HCT116 (cell line): Measurements from ENCODE around the gene USP10. TPM values are rescaled to one million over a fixed set of nuclear protein-coding genes. Genes with fewer than 3 reads are reported as not detected.

Source experiments
- ATAC-seq: fragments of 200-7000 bp; cut with Tn5 transposase; 2 replicates; pipeline ENCODE4 v1.9.1; 2020; ENCODE audit warnings: mild to moderate bottlenecking, moderate library complexity
- BruUV-seq: library from RNA; stranded (reverse); fragments of 400-500 nt; replicated peaks from 2 replicates; lab custom pipeline; 2021; lab: Mats Ljungman, UMichigan
- CTCF ChIA-PET: fragments of 300-600 bp; sonication (Branson Sonifier 250); formaldehyde crosslinking; loops from one replicate; lab custom pipeline; 2021; ENCODE audit warnings: antibody characterized with exemption; lab: Charles Lee
- POLR2A ChIA-PET: fragments of 300-600, 350-600 bp; sonication (Branson Sonifier 250); formaldehyde crosslinking; loops from one replicate; lab custom pipeline; 2021; ENCODE audit warnings: antibody characterized with exemption; lab: Charles Lee
- RAD21 ChIA-PET, 2 experiments: fragments of 300-600 bp; sonication (Branson Sonifier 250); formaldehyde crosslinking; loops; one replicate each; lab custom pipeline; 2023; ENCODE audit warnings: low total read pairs in 2 of 2; ENCODE audit not compliant: uncharacterized antibody in 2 of 2, unreplicated experiment in 2 of 2, low non-redundant PET in 1 of 2; lab: Charles Lee
- DNase-seq: peaks from one replicate; pipeline ENCODE4 v3.0.0-alpha.2; 2010; ENCODE audit warnings: low read depth, low spot score
- H2AFZ ChIP-seq: fragments of 200-600 bp; shearing (Covaris generic), sonication (generic); 2 replicates; pipeline ENCODE4 v1.6.1; 2017; ENCODE audit warnings: low read depth, mixed run types, mixed read lengths, antibody characterized with exemption, low read length; ENCODE audit not compliant: poor library complexity, severe bottlenecking
- H3K27ac ChIP-seq: 2 replicates; pipeline ENCODE4 v1.5.1; 2012; ENCODE audit warnings: low read depth, low read length
- H3K27me3 ChIP-seq: fragments of 200-600 bp; sonication (generic); 2 replicates; pipeline ENCODE4 v1.6.1; 2016; ENCODE audit warnings: mixed run types, low read length, mixed read lengths; ENCODE audit not compliant: insufficient read depth
- H3K36me3 ChIP-seq, 2 experiments: fragments of 200-500 bp in 1 of 2; fragments of 200-600 bp in 1 of 2; sonication (Bioruptor generic) in 1 of 2; sonication (generic) in 1 of 2; 2 replicates each; pipeline versions ENCODE4 v1.5.1 to v1.6.1; 2014 to 2016; ENCODE audit warnings: low read length in 2 of 2, inconsistent platforms in 1 of 2, mixed read lengths in 1 of 2, mixed run types in 1 of 2; ENCODE audit not compliant: insufficient read depth in 2 of 2, control insufficient read depth in 1 of 2
- H3K4me1 ChIP-seq, 2 experiments: fragments of 200-600 bp in 1 of 2; sonication (generic) in 1 of 2; 2 replicates each; pipeline versions ENCODE4 v1.5.1 to v1.6.1; 2012 to 2017; ENCODE audit warnings: low read length in 2 of 2, inconsistent platforms in 1 of 2, mild to moderate bottlenecking in 1 of 2, mixed read lengths in 1 of 2, mixed run types in 1 of 2, moderate library complexity in 1 of 2; ENCODE audit not compliant: insufficient read depth in 2 of 2, control insufficient read depth in 1 of 2
- H3K4me2 ChIP-seq: fragments of 200-600 bp; sonication (generic); 2 replicates; pipeline ENCODE4 v1.6.1; 2017; ENCODE audit warnings: mixed run types, low read length, mixed read lengths
- H3K4me3 ChIP-seq, 2 experiments: fragments of 200-600 bp in 1 of 2; sonication (generic) in 1 of 2; replicated peaks in 1 of 2; 2 replicates each; pipeline ENCODE4 v1.5.1; 2011 to 2016; ENCODE audit warnings: low read length in 2 of 2, control low read depth in 1 of 2, low read depth in 1 of 2, mild to moderate bottlenecking in 1 of 2, mixed read lengths in 1 of 2, mixed run types in 1 of 2
- H3K79me2 ChIP-seq: fragments of 200-600 bp; sonication (generic); 2 replicates; pipeline ENCODE4 v1.6.1; 2017; ENCODE audit warnings: mild to moderate bottlenecking, mixed run types, low read length, moderate library complexity, mixed read lengths; ENCODE audit not compliant: insufficient read depth
- H3K9ac ChIP-seq: fragments of 200-600 bp; sonication (generic); 2 replicates; pipeline ENCODE4 v1.6.1; 2016; ENCODE audit warnings: low read length, mixed read lengths
- H3K9me2 ChIP-seq: fragments of 200-600 bp; sonication (generic), shearing (Covaris generic); 2 replicates; pipeline ENCODE4 v1.6.1; 2017; ENCODE audit warnings: mixed run types, mild to moderate bottlenecking, moderate library complexity; ENCODE audit not compliant: insufficient read depth
- H3K9me3 ChIP-seq, 2 experiments: fragments of 200-500 bp in 1 of 2; fragments of 200-600 bp in 1 of 2; sonication (Bioruptor generic) in 1 of 2; sonication (generic) in 1 of 2; 2 replicates each; pipeline ENCODE4 v1.6.1; 2014 to 2017; ENCODE audit warnings: low read length in 2 of 2, mixed read lengths in 2 of 2, inconsistent platforms in 1 of 2, low read depth in 1 of 2, mild to moderate bottlenecking in 1 of 2, mixed run types in 1 of 2, moderate library complexity in 1 of 2; ENCODE audit not compliant: control insufficient read depth in 1 of 2, insufficient read depth in 1 of 2
- H4K20me1 ChIP-seq: fragments of 200-600 bp; sonication (generic), shearing (Covaris generic); 2 replicates; pipeline ENCODE4 v1.6.1; 2017; ENCODE audit warnings: mixed run types, mild to moderate bottlenecking, moderate library complexity; ENCODE audit not compliant: insufficient read depth
- CBX3 ChIP-seq: IDR thresholded peaks from 2 replicates; pipeline ENCODE4 v1.6.1; 2012; ENCODE audit warnings: low read depth
- EGR1 ChIP-seq: IDR thresholded peaks from 2 replicates; pipeline ENCODE4 v1.6.1; 2012; ENCODE audit warnings: low read depth
- ELF1 ChIP-seq: IDR thresholded peaks from 2 replicates; pipeline ENCODE4 v1.6.1; 2012; ENCODE audit warnings: low read depth, borderline replicate concordance
- EZH2 ChIP-seq: fragments of 200-600 bp; sonication (generic); IDR thresholded peaks from 2 replicates; pipeline ENCODE4 v1.6.1; 2017; ENCODE audit warnings: antibody characterized with exemption, mixed run types
- FOSL1 ChIP-seq: IDR thresholded peaks from 2 replicates; pipeline ENCODE4 v1.6.1; 2012; ENCODE audit warnings: low read depth
- JUND ChIP-seq: IDR thresholded peaks from 2 replicates; pipeline ENCODE4 v1.6.1; 2012
- POLR2A ChIP-seq: IDR thresholded peaks from 2 replicates; pipeline ENCODE4 v1.7.0; 2011; ENCODE audit warnings: borderline replicate concordance; ENCODE audit not compliant: insufficient read depth, insufficient read length; ENCODE audit errors: extremely low read depth
- POLR2AphosphoS5 ChIP-seq: IDR thresholded peaks from 2 replicates; pipeline ENCODE4 v1.6.1; 2011; ENCODE audit warnings: mild to moderate bottlenecking, low read depth, low read length, moderate library complexity
- RAD21 ChIP-seq: IDR thresholded peaks from 2 replicates; pipeline ENCODE4 v1.6.1; 2012; ENCODE audit warnings: low read depth, mild to moderate bottlenecking
- SP1 ChIP-seq: IDR thresholded peaks from 2 replicates; pipeline ENCODE4 v1.6.1; 2012; ENCODE audit warnings: low read depth
- SRF ChIP-seq: IDR thresholded peaks from 2 replicates; pipeline ENCODE4 v1.6.1; 2012; ENCODE audit warnings: low read depth
- TCF7L2 ChIP-seq: IDR thresholded peaks from 2 replicates; pipeline ENCODE4 v1.7.0; 2011; ENCODE audit warnings: borderline replicate concordance, inconsistent platforms; ENCODE audit not compliant: insufficient read depth, insufficient read length; ENCODE audit errors: extremely low read depth
- YY1 ChIP-seq: IDR thresholded peaks from 2 replicates; pipeline ENCODE4 v1.6.1; 2011; ENCODE audit warnings: low read length, low read depth, moderate library complexity, mild to moderate bottlenecking; ENCODE audit not compliant: insufficient replicate concordance; ENCODE audit errors: extremely low read depth
- ZFX ChIP-seq: fragments of 450-650 bp; IDR thresholded peaks from 2 replicates; pipeline ENCODE4 v1.6.1; 2017
- ZNF274 ChIP-seq: fragments of 200-500 bp; sonication (Bioruptor generic); IDR thresholded peaks from 2 replicates; pipeline ENCODE4 v1.6.1; 2014; ENCODE audit warnings: mild to moderate bottlenecking, low read depth, low read length, inconsistent platforms
- intact Hi-C: fragments of 100-400 bp; cut with micrococcal nuclease; formaldehyde crosslinking; loops from 2 replicates; pipeline ENCODE4 v1.10.0; 2022
- total RNA-seq: library from RNA; stranded (reverse); gene quantifications from one replicate; pipeline ENCODE4 v1.2.1, GENCODE V29; 2021; ENCODE audit not compliant: unreplicated experiment
- TF ChIP-seq, protein P1 (sequence below): IDR thresholded peaks from 2 replicates; pipeline ENCODE4 v1.6.1; 2011; ENCODE audit warnings: mild to moderate bottlenecking, low read length, moderate library complexity; ENCODE audit not compliant: insufficient replicate concordance; ENCODE audit errors: extremely low read depth
- TF ChIP-seq, protein P2 (sequence below): IDR thresholded peaks from 2 replicates; pipeline ENCODE4 v1.6.1; 2012

USP10 gene
- total RNA-seq, 1 experiment from 2014 or later = 175 TPM

DNA sequence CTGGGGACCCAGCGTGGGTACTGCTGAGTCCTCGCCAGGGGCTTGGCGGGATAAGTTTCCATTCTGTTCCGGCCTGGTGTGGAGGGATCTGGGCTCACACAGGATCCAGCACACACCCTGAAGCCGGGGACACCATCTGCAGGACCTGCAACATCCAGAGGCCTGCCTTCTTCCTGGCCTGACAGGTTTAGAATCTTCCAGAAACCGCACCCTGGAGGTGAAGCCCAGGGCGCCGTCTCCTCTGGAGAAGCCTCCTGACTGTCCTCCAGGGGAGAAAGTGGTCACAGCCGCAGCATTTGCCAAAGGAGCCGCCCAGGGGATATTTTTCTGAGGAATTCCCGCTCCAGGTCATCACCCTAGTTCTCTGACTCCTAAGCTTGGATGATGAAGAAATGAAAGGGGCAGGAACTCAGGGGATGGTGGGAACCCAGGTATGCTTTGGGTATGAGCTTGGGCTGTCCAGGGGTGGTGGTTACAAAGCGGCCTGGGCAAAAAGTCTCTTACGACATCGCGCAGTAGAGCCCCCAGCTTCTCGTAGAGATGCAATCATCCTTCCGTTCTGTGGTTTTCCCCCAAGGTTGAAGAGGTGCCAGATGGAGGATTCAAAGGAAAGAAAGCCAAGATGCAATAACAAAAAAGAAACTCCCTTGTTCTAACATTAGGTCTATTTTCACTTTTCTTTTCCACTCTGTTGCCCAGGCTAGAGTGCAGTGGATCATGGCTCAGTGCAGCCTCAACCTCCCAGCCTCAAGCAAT lies 110.9 kb downstream of the USP10 start:
- DNase-seq (no peak), ATAC-seq (no peak)
- Histone ChIP-seq H4K20me1 (no peaks in the 10 kb centered on the region), H3K9me3 (peaks cover 0 to 6% of the 10 kb centered on the region in 2 experiments; a peak in 1 of 4 replicates), H3K9me2 (no peaks in the 10 kb centered on the region), H3K79me2 (no peaks in the 10 kb centered on the region), H3K27ac (no peak overlapping the region), H3K36me3 (no peaks in the 10 kb centered on the region), H2AFZ (no peak overlapping the region), H3K27me3 (0 out of 2 replicates have a peak, but pooled peaks cover 5% of the 10 kb centered on the region), H3K9ac (no peak overlapping the region), H3K4me1 (peaks cover 6 to 24% of the 10 kb centered on the region in 2 experiments; a peak in 3 of 4 replicates), H3K4me3 (no peak overlapping the region), H3K4me2 (no peak overlapping the region)
- POLR2A ChIA-PET = interaction anchor here (1.0 to 1.6 kb wide), 2 partner anchors 9 kb away, joined by 3 to 4 read pairs; partner anchors contain the start of gene CRISPLD2
- RAD21 ChIA-PET = no interaction called here
- intact Hi-C loops = no loop called here
- CTCF ChIA-PET = no interaction called here
- BruUV-seq = no TSS peak
- TF ChIP-seq ELF1 = no peak
- no peak for TF ChIP-seq TCF7L2
- TF ChIP-seq POLR2AphosphoS5 = no peak
- TF ChIP-seq JUND = no peak
- no peak for TF ChIP-seq EGR1
- no peak for TF ChIP-seq CBX3
- TF ChIP-seq POLR2A = no peak
- TF ChIP-seq FOSL1 = no peak
- no peak for TF ChIP-seq SRF
- TF ChIP-seq, protein P1, sequence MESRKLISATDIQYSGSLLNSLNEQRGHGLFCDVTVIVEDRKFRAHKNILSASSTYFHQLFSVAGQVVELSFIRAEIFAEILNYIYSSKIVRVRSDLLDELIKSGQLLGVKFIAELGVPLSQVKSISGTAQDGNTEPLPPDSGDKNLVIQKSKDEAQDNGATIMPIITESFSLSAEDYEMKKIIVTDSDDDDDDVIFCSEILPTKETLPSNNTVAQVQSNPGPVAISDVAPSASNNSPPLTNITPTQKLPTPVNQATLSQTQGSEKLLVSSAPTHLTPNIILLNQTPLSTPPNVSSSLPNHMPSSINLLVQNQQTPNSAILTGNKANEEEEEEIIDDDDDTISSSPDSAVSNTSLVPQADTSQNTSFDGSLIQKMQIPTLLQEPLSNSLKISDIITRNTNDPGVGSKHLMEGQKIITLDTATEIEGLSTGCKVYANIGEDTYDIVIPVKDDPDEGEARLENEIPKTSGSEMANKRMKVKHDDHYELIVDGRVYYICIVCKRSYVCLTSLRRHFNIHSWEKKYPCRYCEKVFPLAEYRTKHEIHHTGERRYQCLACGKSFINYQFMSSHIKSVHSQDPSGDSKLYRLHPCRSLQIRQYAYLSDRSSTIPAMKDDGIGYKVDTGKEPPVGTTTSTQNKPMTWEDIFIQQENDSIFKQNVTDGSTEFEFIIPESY = no peak
- TF ChIP-seq ZFX = no peak
- no peak for TF ChIP-seq SP1
- TF ChIP-seq, protein P2, sequence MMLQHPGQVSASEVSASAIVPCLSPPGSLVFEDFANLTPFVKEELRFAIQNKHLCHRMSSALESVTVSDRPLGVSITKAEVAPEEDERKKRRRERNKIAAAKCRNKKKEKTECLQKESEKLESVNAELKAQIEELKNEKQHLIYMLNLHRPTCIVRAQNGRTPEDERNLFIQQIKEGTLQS = no peak
- TF ChIP-seq EZH2 = no peak
- TF ChIP-seq YY1 = no peak
- TF ChIP-seq ZNF274 = no peak
- no peak for TF ChIP-seq RAD21
